ENCODE data around the gene FHIT. TPM values are rescaled to one million over a fixed set of nuclear protein-coding genes. Genes with fewer than 3 reads are reported as not detected.
A peak's percentile ranks its signal among the peaks of the same experiment; 100 is the strongest.

Gene FHIT
- total RNA-seq, 1 experiment from 2014 or later, result 9.8 TPM

DNA sequence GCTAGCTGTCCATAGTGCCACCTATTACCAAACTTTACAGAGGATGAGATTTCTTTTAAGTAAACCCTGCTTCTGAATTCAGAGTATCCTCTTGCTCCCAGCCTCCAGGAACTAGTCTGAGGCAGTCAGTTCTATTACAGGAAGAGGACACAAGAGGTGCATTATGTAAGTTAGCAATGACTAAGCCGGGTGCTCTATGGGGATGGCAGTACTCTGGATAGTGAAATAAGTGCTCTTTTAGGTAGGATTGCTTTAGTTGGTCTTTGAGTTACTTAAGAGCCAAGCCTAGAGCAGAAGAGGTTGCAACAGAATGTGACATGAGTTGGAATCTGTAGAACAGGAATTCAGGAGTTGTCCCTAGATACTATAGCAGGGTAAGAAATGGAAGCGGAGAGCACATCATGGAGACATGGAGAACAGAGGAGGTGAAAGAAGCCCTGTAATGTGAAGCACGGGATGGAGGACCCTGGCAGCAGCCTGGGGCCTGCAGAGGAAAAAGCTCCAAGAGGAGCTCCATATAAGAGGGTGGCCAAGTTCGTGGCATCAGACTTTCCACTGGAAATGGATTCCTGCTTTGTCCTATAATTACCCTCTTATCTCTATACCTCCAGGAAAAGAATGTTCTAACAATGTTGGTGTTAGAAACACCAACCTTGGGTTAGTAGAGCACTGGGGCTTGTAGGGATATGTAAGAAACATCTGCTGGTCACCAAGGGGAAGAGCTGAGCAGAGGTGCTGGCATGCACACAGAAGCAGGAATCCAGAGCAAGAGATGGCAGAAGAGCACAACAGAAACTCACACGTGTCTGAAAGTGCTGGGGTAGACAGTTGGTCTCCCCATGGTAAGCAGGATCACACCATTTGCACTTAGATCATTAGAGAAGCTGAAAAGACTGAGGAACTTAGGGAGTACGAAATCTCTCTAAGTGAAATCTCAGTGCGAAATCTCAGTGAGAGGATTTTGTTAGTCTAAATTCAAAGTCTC, 851.1 kb downstream of the FHIT start:
- Histone ChIP-seq H3K9me3 (ENCODE audit: insufficient read depth, low read depth) (no peaks in the 10 kb centered on the region), H3K27me3 (ENCODE audit: insufficient read depth, low read depth) (no peaks in the 10 kb centered on the region), H3K4me2 (no peak overlapping the region), H2AFZ (no peak overlapping the region), H3K4me3 (no peak overlapping the region), H3K9me2 (ENCODE audit: insufficient read depth) (no peaks in the 10 kb centered on the region), H3K27ac (no peak overlapping the region), H3F3A (ENCODE audit: insufficient read depth, low read depth) (no peaks in the 10 kb centered on the region), H3K36me3 (ENCODE audit: low read depth) (no peaks in the 10 kb centered on the region), H3K79me2 (ENCODE audit: low read depth) (no peaks in the 10 kb centered on the region), H3K4me1 (replicated peaks; ENCODE audit: insufficient read depth) (no peaks in the 10 kb centered on the region), H4K20me1 (ENCODE audit: insufficient read depth) (no peaks in the 10 kb centered on the region)
- intact Hi-C loops (cut with micrococcal nuclease; ENCODE audit: unreplicated experiment), result no loop called here
- BruUV-seq (replicated peaks), result no TSS peak
- ChIA-PET POLR2A (ENCODE audit: unreplicated experiment) (no interaction called here), CTCF (no interaction called here)
- peak in 1 of 2 experiments; percentile 2 for DNase-seq
- TF ChIP-seq, protein P1, sequence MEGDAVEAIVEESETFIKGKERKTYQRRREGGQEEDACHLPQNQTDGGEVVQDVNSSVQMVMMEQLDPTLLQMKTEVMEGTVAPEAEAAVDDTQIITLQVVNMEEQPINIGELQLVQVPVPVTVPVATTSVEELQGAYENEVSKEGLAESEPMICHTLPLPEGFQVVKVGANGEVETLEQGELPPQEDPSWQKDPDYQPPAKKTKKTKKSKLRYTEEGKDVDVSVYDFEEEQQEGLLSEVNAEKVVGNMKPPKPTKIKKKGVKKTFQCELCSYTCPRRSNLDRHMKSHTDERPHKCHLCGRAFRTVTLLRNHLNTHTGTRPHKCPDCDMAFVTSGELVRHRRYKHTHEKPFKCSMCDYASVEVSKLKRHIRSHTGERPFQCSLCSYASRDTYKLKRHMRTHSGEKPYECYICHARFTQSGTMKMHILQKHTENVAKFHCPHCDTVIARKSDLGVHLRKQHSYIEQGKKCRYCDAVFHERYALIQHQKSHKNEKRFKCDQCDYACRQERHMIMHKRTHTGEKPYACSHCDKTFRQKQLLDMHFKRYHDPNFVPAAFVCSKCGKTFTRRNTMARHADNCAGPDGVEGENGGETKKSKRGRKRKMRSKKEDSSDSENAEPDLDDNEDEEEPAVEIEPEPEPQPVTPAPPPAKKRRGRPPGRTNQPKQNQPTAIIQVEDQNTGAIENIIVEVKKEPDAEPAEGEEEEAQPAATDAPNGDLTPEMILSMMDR (conservative IDR thresholded peaks at IDR 0.05), result no peak
- TF ChIP-seq EZH2 (IDR thresholded peaks at IDR 0.05; ENCODE audit: low read depth), result no peak

DNA sequence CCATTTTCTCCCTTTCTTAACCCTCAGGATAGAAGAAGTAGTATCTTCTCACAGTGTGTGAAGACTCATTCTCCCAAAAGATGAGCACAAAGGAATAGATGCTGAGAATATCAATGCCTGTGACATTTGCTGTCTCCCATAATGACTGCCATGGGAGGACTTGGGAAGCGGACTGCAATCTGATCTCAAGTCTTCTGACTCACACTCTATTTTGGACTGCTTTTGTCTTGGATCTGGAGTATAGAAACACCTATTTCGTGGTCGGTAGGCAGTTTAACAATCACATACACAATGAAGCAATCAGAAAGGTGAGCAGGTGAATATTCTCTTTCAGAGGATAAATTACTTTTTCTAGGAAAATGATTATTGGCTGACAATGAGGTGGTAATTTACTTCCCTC, 852.0 kb downstream of the FHIT start:
- no peaks in the 10 kb centered on the region for H3K79me2 ChIP-seq (ENCODE audit: low read depth)
- H3K4me3 ChIP-seq, result no peak overlapping the region
- H2AFZ ChIP-seq, result no peak overlapping the region
- H3K36me3 ChIP-seq (ENCODE audit: low read depth), result no peaks in the 10 kb centered on the region
- POLR2A ChIA-PET (ENCODE audit: unreplicated experiment), result no interaction called here
- H3K9me3 ChIP-seq (ENCODE audit: insufficient read depth, low read depth), result no peaks in the 10 kb centered on the region
- intact Hi-C loops (cut with micrococcal nuclease; ENCODE audit: unreplicated experiment), result no loop called here
- H3K9me2 ChIP-seq (ENCODE audit: insufficient read depth), result no peaks in the 10 kb centered on the region
- TF ChIP-seq, protein P1 (conservative IDR thresholded peaks at IDR 0.05), result no peak
- no peak for TF ChIP-seq EZH2 (IDR thresholded peaks at IDR 0.05; ENCODE audit: low read depth)
- H4K20me1 ChIP-seq (ENCODE audit: insufficient read depth), result no peaks in the 10 kb centered on the region
- H3K27me3 ChIP-seq (ENCODE audit: insufficient read depth, low read depth), result no peaks in the 10 kb centered on the region
- H3K27ac ChIP-seq, result no peak overlapping the region
- no peaks in the 10 kb centered on the region for H3K4me1 ChIP-seq (replicated peaks; ENCODE audit: insufficient read depth)
- CTCF ChIA-PET, result no interaction called here
- no peaks in the 10 kb centered on the region for H3F3A ChIP-seq (ENCODE audit: insufficient read depth, low read depth)
- BruUV-seq (replicated peaks), result no TSS peak
- no peak overlapping the region for H3K4me2 ChIP-seq
- DNase-seq, result no peak

DNA sequence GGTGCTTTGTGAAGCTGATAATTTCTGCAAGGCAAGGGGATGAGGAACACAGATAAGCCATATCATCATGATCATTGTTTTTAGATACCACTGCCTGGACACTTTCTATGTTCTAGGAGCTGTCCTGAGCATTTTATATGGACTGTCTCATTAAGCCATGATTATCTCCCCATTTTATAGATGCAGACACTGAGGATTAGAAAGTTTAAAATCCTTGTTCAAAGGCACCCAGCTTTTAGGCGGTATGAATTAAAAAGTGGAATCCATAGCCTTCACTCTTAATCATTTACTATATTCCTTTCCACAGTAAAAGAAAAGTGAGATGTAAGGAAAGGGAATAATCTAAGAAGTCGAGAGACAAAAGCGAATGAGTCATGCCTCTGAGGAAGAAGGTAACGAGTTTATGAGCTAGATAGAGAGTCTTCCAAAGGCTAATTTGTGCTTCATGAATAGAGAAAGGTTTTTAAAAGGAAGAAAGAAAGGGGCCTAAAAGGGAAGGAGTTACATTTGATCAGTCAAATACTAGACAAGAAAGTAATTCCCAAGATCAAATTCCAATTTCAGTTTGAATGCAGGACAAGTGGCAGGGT, 856.0 kb downstream of the FHIT start:
- DNase-seq, result no peak
- Histone ChIP-seq H3K27ac (no peak overlapping the region), H3K9me2 (ENCODE audit: insufficient read depth) (no peaks in the 10 kb centered on the region), H4K20me1 (ENCODE audit: insufficient read depth) (no peaks in the 10 kb centered on the region), H3K4me3 (no peak overlapping the region), H2AFZ (no peak overlapping the region), H3K79me2 (ENCODE audit: low read depth) (no peaks in the 10 kb centered on the region), H3K27me3 (ENCODE audit: insufficient read depth, low read depth) (no peaks in the 10 kb centered on the region), H3K36me3 (ENCODE audit: low read depth) (no peaks in the 10 kb centered on the region), H3K4me2 (no peak overlapping the region), H3K9me3 (ENCODE audit: insufficient read depth, low read depth) (no peaks in the 10 kb centered on the region), H3F3A (ENCODE audit: insufficient read depth, low read depth) (no peaks in the 10 kb centered on the region), H3K4me1 (replicated peaks; ENCODE audit: insufficient read depth) (no peaks in the 10 kb centered on the region)
- POLR2A ChIA-PET (ENCODE audit: unreplicated experiment), result no interaction called here
- intact Hi-C loops (cut with micrococcal nuclease; ENCODE audit: unreplicated experiment), result no loop called here
- CTCF ChIA-PET, result no interaction called here
- TF ChIP-seq, protein P1 (conservative IDR thresholded peaks at IDR 0.05), result no peak
- TF ChIP-seq EZH2 (IDR thresholded peaks at IDR 0.05; ENCODE audit: low read depth), result no peak
- BruUV-seq (replicated peaks), result no TSS peak

Measured in PC-9 (cell line).